ENCODE results near the gene GPC6. TPM values are rescaled to one million over a fixed set of nuclear protein-coding genes. Genes with fewer than 3 reads are reported as not detected.

Gene GPC6
- total RNA-seq, 6 donors from 2014 or later: 1.3 to 7.3 (median 3.4) TPM

DNA sequence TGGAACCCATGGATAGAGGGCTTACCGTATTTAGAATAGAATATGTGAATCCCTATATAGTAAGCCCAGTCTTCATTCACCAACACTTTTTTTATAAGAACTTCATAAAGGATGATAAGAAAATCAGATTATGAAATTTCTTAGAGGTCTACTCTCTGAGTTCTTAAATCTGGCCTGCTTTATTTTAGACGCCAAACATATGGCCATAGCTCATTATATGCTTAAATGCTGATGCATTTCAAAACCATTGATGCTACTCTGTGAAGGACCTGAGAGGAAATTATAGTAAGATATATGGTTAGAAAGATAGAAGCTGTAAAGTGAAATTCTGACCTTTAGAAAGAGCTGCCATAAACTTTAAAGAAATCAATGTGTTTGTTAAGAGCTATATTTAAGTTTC is 38.3 kb downstream of the GPC6 start:
- WGBS, 2 donors: 92% methylated on average over 2 of the region's 2 CpGs
- ATAC-seq (ENCODE audit: low FRiP score in 2 of 2): no peak
- no peak overlapping the region for H3K27ac ChIP-seq

DNA sequence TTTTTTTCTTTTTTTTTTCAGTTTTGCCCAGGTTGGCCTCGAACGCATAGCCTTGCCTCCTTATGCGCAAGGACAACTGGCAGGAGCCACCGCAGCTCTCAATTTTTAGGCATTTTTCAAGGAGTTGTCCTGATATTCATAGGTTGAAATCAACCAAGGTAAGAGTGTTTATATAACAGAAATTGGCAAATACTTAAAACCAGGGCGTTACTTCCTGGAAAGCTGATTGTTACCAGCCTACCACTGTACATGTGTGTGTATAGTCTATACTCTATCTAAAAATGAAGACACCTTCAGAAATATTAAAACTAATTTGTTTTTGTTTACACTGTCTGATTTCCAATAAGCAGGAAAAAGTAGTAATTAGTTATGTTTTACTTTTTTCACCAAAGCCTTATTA is 39.2 kb downstream of the GPC6 start:
- H3K9me3 ChIP-seq: no peaks in the 10 kb centered on the region
- no peak overlapping the region for H3K4me3 ChIP-seq
- no peaks in the 10 kb centered on the region for H3K36me3 ChIP-seq
- DNase-seq: no peak
- no peaks in the 10 kb centered on the region for H3K27me3 ChIP-seq
- H3K4me1 ChIP-seq: peaks cover 0 to 4% (median 0%) of the 10 kb centered on the region in 4 donors
- TF ChIP-seq, protein P1, sequence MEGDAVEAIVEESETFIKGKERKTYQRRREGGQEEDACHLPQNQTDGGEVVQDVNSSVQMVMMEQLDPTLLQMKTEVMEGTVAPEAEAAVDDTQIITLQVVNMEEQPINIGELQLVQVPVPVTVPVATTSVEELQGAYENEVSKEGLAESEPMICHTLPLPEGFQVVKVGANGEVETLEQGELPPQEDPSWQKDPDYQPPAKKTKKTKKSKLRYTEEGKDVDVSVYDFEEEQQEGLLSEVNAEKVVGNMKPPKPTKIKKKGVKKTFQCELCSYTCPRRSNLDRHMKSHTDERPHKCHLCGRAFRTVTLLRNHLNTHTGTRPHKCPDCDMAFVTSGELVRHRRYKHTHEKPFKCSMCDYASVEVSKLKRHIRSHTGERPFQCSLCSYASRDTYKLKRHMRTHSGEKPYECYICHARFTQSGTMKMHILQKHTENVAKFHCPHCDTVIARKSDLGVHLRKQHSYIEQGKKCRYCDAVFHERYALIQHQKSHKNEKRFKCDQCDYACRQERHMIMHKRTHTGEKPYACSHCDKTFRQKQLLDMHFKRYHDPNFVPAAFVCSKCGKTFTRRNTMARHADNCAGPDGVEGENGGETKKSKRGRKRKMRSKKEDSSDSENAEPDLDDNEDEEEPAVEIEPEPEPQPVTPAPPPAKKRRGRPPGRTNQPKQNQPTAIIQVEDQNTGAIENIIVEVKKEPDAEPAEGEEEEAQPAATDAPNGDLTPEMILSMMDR (IDR thresholded peaks at IDR 0.05): no peak
- TF ChIP-seq POLR2A (IDR thresholded peaks at IDR 0.05) (no peak), EP300 (IDR thresholded peaks at IDR 0.05) (no peak), POLR2AphosphoS5 (IDR thresholded peaks at IDR 0.05) (no peak)
- H3K27ac ChIP-seq: no peak overlapping the region
- WGBS, 2 donors: 58 to 65% methylated on average over 5 of the region's 5 CpGs
- no peak for ATAC-seq (ENCODE audit: low FRiP score in 2 of 2)

More for the DNA sequence above, 38.3 kb downstream of the GPC6 start:
- Histone ChIP-seq H3K36me3 (no peaks in the 10 kb centered on the region), H3K27me3 (no peaks in the 10 kb centered on the region), H3K4me1 (no peaks in the 10 kb centered on the region), H3K4me3 (no peak overlapping the region), H3K9me3 (no peaks in the 10 kb centered on the region)
- no peak for DNase-seq
- TF ChIP-seq POLR2A (IDR thresholded peaks at IDR 0.05) (no peak), EP300 (IDR thresholded peaks at IDR 0.05) (no peak), POLR2AphosphoS5 (IDR thresholded peaks at IDR 0.05) (no peak)
- TF ChIP-seq, protein P1 (IDR thresholded peaks at IDR 0.05): no peak

DNA sequence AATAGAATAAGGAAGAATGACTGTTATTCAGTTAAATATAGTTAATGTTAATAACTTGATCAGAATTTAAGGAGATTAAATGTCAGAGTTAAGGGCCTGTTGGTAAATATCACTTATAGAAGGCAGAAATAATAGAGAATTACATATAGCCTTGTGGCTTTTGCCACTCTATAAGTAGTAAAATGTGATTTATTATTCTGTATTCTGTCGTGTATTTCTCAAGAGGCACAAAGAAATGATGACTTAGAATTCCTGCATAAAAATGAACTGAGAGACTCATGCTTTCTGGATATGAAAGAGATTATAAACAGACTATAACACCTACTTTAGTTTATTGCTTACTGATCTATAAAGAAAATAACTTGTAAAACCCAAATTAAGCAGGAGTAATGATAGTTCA is 40.1 kb downstream of the GPC6 start:
- H3K27ac ChIP-seq: no peak overlapping the region
- H3K4me1 ChIP-seq: peaks cover 0 to 6% (median 0%) of the 10 kb centered on the region in 4 donors
- 76 to 86% methylated on average over 1 of the region's 1 CpG for WGBS, 2 donors
- no peak for ATAC-seq (ENCODE audit: low FRiP score in 2 of 2)
- H3K36me3 ChIP-seq: no peaks in the 10 kb centered on the region
- TF ChIP-seq POLR2AphosphoS5 (IDR thresholded peaks at IDR 0.05) (no peak), EP300 (IDR thresholded peaks at IDR 0.05) (no peak), POLR2A (IDR thresholded peaks at IDR 0.05) (no peak)
- TF ChIP-seq, protein P1 (IDR thresholded peaks at IDR 0.05): no peak
- DNase-seq: no peak
- no peaks in the 10 kb centered on the region for H3K27me3 ChIP-seq
- H3K4me3 ChIP-seq: no peak overlapping the region
- H3K9me3 ChIP-seq: no peaks in the 10 kb centered on the region

DNA sequence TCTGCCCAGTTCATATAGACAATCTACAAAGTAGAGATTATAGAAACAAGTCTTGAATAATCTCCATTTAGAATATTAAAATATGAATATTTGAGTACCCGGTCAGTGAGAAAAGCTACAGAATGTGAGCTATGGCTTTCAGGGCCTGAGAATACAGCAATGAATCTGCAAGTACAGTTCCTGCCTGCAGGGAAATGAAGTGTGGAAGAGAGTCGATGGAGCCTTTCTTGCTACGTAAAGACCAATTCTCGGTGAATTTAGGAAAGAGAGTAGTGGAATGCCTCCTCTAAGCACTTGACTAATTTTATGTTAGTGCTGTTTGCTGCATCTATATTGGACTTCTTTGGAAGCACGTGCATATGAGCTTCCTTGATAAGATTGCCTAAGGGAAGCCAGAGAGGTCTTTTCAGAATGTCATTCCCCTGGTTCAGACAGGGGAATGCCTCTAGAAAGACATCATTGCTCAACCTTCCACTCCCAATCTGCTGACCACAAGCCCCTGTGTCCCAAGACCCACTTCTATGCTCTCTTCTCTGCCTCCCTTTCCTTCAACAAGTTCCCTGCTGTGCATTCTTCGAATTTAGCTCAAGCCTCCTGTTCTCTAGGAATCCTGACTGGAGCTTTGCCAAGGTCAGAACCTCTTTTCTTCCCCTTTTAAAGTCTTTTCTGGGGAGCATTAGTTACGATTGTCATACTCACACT is 41.9 kb downstream of the GPC6 start:
- Histone ChIP-seq H3K36me3 (no peaks in the 10 kb centered on the region), H3K4me1 (peaks cover 0 to 8% (median 0%) of the 10 kb centered on the region in 4 donors), H3K4me3 (no peak overlapping the region), H3K9me3 (no peaks in the 10 kb centered on the region), H3K27me3 (no peaks in the 10 kb centered on the region), H3K27ac (no peak overlapping the region)
- TF ChIP-seq EP300 (IDR thresholded peaks at IDR 0.05): no peak
- no peak for TF ChIP-seq POLR2AphosphoS5 (IDR thresholded peaks at IDR 0.05)
- TF ChIP-seq, protein P1 (IDR thresholded peaks at IDR 0.05): no peak
- TF ChIP-seq POLR2A (IDR thresholded peaks at IDR 0.05): no peak
- 84 to 85% methylated on average over 7 of the region's 7 CpGs for WGBS, 2 donors
- ATAC-seq (ENCODE audit: low FRiP score in 2 of 2): no peak
- DNase-seq: no peak
